Activated CD4-positive, alpha-beta T cell treated with anti-CD3 and anti-CD28 coated beads for 48 hours (primary cell): Measurements from ENCODE around the gene UGGT1.
"Not testable (repeated sequence)": the region's sequence is repeated elsewhere in the genome, so short reads cannot be mapped to it uniquely, and the experiment has no call there.

ENCODE experiments used
- DNase-seq: peaks from one replicate; pipeline ENCODE4 v3.0.0-alpha.2; 2020

Gene UGGT1

DNA sequence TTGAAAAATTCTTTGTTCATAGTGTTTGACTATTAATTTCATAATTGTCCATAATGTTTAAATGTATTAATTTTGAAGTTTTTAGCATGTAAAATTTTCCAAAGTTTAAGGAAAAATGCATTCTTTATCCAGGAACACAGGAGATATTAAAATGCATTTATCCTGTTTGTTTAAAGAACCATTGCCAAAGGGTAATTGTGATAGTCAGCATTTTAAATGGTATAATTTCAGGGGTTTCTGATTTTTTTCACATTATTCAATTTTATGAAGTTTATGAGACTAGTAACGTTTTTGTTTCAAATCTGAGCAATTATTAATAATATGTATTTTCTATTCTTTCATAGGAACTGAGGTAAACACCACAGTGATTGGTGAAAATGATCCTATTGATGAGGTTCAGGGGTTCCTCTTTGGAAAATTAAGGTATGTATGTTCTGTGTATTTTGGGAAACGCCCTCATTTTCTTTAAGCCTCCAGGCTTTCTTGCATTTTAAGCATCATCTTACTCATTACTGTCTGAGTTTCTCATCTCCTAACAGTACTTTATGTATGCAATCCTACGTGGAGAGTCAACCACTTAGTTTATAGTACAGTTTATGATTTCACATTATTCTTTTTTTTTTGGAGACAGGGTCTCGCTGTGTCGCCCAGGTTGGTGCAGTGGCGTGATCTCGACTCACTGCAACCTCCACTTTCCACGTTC, 25.1 kb downstream of the UGGT1 start:
- no peak for DNase-seq

DNA sequence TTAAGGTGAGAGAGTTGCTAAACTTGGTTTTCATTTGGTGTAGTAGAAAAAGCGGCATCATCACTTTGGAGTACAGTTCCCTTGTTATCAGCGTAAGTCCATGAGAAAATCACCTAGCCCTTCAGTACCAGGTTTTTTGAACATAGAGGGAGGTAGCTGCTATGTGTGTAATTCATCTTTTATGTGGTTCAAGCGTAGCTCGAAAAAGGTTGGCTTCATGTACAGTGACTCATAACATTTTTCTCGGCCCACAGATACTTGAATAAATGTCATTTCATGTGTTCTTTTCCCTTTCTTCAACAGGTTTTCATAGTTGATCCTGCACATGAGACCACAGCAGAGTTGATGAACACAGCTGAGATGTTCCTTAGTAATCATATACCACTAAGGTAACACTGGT, 43.6 kb downstream of the UGGT1 start:
- DNase-seq, result no peak

DNA sequence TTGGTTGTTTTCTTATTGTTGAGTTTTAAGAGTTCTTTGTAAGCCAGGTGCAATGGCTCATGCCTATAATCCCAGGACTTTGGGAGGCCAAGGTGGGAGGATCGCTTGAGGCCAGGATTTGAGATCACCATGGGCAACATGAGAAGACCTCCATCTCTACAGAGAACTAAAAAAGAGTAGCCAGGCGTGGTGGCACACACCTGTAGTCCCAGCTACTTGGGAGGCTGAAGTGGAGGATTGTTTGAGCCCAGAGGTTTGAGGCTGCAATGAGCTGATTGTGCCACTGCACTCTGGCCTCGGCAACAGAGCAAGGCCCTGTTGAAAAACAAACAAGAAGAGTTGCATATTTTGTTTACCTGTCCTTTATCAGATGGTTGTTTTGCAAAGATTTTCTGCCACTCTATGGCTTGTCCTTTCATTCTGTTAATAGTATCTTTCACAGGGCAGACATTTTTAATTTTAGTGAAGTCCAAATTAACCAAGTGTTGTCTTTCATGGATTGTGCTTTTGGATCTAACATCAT, 46.2 kb downstream of the UGGT1 start:
- DNase-seq, result no peak

DNA sequence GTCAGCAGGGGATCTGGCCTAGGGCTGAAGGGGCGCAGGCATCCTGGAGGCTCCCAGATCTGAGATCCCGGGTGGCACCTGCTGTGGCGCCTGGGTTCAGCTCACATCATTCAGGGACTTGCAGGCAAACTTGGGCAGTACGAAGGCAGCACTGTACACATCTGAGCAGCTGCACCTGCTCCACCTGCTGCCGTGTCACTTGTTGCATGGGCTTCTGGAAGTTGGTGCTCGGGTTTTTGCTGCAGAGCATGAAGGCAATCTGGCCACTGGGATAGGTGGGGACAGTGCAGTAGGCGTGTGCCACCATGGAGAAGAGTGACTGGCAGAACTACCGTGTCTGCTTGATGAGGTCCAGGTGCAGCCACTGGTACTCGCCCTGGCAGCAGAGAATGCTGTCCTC, 48.6 kb downstream of the UGGT1 start:
- DNase-seq, result no peak

DNA sequence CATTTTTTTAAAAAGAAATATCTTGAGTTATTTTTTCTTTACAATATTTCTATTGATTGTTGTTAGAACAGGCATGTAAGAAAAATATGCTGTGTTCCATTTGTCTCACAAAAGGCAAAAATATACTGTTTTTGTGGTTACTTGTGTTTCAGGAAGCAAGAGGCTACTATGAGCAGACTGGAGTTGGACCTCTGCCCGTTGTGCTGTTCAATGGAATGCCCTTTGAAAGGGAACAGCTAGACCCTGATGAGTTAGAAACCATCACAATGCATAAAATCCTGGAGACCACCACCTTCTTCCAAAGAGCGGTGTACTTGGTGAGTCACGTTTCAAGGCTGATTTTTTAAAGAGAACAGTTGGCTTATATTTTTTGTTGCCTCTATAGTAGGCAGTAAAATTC, 54.7 kb downstream of the UGGT1 start:
- no peak for DNase-seq

DNA sequence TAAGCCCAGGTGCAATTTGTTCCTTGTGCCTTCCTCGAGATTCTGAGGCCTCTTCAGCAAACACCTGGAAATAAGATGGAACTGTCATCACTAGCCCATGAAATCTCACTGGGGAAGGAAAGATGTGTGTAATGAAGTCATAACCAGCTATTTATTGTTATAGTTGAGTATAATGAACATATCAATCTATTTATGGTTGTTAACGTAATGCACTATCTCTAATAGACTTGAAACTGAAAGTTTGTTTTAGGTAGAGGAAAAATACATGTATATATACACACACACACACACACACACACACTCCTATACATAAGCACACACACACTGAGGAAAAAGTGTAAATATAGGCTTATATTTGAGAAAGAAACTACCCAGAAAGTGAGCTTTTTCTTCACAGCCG, 62.8 kb downstream of the UGGT1 start:
- DNase-seq, result no peak

DNA sequence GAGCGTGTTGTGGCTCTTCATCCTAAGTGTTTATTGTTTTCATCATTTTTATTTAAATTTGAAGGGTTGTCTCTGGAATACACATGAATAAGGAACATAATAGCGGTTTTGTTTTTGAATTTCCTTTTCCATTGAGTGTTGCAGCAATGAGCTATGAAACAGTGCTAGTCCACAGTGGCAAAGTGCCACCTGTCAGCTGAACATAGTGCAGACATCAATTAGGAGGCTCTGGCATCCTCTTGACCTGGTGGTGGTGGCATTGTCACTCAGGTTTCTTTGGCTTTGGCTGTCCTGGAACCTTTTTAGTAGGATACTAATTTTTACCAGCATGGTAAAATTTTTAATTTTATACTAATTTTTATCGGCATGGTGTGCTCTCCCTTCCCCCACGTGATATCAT, 63.2 kb downstream of the UGGT1 start:
- DNase-seq, result no peak

DNA sequence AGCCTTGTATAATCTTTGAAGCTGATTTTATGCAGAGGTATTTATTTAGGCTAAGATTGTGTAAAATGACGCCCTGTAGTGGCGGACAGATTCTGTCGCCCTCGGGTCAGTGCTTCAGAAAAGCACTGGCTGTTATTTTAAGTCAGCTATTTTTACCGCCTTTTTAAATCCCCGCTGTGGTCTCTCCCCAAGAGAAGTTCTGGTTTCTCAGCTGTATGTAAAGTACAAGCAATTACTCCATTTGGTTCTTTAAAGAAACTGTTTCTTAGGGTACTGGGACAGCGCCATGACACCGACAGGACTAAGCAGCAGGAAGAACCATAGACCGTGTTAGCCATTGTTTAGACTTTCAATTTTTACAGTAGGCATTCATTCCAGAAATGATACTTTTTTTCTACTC, 65.0 kb downstream of the UGGT1 start:
- no peak for DNase-seq

DNA sequence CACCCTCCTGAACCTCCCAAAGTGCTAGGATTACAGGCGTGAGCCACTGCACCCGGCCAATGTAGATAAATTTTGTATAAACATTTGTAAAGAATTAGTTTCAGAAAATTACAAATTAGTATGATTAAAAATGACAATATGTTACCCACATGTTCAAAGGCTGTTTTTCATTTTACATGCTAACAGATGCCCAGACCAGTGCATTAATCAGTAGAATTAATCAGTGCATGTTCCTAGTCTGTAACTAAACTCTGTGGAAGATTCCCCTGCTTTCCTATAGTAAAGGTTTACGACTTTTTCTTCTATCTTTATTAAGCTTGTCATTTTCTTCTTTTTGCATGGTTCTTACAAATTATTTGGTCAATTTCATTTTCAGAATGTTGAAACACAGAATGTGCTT, 65.8 kb downstream of the UGGT1 start:
- DNase-seq, result no peak

DNA sequence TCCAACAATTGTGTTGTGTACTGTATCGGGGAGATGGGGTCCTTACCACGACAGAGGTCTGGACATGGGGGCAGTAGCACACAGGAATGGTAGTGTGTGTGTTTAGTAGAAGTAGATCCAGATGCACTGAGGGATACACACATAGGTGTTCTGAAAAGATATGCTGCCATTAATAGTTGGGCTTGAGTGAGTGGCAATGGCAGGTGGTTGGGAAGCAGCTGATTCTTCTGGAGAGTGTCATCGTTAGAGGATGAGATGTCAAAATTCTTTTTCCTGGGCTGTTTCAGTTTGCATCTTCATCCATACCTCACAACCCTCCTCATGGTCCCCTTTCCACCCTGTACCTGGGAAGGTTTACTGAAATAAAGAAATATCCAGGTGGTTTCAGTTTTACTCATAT, 66.6 kb downstream of the UGGT1 start:
- DNase-seq, result no peak

DNA sequence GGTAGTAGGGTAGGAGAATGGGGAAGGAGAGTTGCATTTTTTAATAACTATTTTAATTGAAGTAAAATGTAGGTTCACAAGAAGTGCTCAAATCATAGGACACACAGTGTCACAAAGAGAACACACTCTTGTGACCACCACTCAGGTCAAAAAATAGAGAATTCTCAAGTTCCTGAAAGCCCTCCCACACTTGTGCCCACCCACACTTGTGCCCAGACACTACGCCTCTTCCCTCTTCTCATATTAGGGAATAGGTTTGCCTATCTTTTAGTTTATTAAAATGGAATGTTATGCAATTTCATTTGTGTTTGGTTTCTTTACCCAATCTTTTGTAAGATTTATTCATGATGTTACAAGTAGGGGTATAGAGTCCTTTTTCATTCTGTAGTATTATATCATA, 67.2 kb downstream of the UGGT1 start:
- no peak for DNase-seq

DNA sequence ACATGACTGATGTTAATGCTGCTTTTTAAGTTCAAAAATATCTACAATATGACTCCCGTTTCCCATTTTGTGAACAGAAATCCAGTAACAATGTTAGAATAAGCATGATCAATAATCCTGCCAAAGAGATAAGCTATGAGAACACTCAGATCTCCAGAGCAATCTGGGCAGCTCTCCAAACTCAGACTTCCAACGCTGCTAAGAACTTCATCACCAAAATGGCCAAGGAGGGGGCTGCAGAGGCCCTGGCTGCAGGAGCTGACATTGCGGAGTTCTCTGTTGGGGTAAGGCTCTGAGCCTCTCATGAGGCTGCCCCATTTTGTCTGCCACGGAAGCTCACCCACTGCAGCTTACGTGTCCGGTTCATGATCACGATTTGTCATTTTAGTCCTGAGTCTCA, 68.4 kb downstream of the UGGT1 start:
- DNase-seq, result no peak

DNA sequence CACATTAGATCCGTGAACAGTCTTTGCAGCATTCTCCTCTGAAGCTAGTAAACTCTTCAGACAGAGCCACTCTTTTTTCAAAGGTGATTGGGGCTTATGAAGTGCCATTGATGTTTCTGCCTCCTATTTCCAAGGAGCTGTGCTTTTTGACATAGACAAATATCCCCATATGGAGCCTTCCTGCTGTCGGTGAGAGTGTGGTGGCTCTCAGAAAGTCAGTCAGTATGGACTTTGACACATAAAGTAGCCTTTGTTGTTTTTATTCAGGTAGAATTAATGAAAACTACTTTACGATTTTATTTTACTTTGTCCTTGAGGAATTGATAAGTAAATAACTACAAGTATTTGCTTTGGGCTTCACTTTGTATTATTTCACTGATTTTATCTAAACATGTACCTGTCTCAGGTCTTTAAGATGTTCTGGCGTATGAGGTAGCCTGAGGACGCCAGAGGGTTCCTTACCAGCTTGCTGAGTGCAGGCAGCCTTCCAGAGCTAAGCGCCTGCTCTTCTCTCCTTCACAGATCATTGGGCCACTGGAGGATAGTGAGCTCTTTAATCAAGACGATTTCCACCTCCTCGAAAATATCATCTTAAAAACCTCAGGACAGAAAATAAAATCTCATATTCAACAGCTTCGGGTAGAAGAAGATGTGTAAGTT, 69.7 kb downstream of the UGGT1 start:
- DNase-seq, result no peak

DNA sequence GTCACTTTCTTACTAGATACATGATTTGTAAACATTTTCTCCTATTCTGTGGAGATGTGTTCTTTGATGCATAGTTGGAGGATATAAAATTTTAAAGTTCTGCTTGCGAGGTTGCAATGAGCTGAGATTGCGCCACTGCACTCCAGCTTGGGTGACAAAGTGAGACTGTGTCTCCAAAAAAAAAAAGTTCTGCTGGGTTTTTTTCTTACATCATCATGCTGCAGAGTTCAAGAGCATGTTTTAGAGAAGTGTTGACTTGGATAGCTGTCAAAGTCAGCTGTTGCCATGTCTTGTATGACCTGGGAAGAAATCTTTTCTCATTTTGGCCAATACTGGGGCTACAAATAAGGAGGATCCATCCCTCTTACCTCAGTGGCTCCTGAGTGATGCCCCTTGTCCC, 71.3 kb downstream of the UGGT1 start:
- DNase-seq, result no peak

DNA sequence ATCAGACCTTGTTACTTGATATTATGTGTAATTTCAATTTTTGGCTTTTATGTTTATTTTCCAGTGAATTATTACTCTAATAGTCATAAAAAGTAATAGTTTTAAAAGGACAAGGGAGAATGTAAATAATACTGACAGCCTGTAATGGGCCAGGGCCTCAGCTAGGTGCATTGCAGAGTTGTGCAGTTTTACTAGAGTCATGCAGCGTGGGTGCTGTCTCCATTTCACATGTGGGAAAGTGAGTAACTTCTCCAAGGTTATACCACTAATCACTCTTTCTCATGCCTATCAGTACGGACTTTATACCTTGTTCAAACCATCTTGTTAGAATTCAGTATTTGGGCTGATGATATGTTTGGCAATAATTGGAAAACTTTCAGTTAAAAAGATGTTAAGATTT, 73.3 kb downstream of the UGGT1 start:
- no peak for DNase-seq

DNA sequence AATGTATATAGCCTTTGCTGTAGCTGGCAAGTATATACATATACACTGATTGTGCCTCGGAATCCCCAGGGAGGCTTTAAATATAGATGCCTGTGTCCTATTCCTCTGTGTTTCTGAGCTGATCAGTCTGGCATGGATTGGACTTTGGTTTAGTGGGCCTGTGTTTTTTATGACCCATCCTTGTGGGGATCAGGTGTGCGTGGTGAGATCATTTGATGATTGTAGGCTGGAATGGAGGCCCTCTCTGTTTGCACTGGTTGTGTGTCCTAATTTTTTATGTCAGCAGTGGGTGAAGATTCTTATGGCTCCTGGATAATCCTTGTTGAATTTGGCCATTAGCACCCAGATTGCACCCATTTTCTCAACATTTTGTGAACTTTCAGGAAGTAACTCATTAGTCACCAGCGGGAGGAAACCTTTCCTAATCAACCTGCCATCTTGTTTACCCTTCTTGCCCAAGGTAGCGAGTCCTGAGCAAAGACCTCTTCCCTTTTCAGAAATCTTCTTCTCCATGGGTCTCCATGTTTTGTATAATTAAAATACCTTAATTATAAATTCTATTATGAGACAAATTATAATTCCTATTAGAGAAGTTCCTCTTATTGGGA, 75.8 kb downstream of the UGGT1 start:
- DNase-seq, result no peak

DNA sequence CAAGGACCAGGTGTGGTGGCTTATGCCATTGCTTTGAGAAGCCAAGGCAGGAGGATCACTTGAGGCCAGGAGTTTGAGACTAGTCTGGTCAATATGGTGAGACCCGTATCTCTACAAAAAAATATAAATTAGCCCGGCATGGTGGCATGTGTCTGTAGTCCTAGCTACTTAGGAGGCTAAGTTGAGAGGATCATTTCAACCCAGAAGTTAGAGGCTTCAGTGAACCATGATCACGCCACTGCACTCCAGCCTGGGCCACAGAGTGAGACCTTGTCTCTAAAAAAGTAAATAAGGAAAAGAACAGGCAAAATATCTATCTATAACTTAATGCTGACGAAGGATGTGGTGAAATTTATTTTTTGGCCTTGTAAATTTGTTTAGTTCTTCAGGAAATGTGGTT, 78.1 kb downstream of the UGGT1 start:
- DNase-seq, result no peak

DNA sequence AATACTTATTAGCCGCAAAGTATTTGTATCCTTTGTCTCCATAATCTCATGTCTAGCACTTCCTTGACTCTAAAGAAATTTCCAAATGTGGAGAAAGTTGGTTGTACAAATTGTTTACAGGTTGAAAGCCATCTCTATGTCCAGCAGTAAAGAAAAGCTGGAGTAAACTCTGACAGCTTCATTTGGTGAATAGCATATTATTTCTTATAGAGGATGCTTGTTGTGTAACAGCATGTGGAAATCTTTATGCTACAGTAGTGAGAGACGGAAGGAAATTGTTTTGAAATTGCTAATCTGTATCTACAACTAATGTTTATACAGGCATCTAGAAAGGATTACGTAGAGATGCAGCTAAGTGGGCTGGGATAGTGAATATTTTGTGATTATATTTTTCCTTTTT, 78.5 kb downstream of the UGGT1 start:
- DNase-seq, result no peak

DNA sequence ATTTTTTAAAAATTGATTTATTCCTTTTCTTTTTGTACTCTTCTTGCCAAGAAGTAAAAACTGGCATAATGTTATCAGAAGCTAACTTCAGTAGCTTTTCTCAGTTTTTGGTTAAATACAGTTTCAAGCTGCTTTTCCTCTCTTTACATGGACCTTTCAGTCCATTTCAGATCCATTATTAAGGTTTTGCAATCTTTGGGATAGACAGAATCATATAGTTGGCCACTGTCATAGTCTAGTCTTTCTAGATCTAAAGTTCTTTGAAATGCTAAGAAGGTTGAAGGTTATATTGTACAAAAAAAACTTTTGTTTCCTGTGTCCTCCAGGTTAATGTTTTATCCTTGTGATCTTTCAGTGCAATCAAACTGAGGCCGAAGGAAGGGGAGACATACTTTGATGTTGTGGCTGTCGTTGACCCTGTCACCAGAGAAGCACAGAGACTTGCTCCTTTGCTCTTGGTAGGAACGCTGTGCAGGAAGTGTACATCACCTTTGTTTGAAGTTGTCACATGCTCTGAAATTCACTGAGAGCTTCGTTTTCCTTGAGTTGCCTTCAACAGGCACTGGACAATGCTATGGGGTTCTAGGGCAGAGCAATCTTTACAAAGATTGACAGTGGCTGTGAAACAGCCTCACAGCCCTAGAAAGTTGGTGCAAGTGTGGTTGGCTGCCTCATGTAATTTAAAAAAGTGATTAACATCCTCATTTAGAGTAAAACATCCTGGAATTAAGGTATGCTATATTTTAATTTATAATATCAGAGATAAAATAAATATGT, 79.1 kb downstream of the UGGT1 start:
- DNase-seq, result no peak

DNA sequence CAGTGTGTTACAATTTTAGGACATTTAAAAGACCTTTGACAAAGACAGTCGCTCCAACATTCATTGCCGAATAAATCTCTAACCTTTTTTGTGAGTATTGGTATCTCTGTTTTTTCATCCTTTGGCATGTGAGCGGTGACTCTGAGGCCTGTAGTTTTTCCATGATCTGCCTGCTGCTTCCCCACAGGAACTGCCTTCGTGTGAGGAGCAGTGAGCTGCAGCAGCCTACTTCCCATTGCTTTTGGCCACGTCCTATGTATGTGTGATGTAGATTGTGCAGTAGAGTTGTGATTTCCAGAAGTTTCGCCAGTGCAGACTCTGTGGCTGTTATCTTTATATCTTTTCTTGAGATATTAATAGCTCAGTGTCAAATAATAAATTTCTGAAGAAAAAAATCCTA, 79.8 kb downstream of the UGGT1 start:
- DNase-seq, result no peak

DNA sequence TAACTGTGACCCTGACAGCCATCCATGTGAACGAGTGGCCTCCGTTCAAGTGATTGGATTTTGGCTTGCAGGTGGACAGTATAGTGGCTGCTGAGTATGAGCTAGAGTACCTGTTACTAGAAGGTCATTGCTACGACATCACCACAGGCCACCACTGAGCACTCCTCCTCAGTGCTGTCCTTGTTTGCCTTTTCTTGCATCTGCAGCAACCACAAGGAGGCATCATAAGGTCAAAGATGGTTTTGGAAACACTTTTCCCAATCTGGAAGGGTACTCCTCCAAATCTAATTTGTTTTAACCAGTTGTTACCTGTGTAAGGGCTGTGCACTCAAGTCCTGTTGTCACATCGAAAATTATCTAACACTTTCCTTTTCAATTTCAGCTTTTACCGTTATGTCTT, 81.2 kb downstream of the UGGT1 start:
- no peak for DNase-seq

DNA sequence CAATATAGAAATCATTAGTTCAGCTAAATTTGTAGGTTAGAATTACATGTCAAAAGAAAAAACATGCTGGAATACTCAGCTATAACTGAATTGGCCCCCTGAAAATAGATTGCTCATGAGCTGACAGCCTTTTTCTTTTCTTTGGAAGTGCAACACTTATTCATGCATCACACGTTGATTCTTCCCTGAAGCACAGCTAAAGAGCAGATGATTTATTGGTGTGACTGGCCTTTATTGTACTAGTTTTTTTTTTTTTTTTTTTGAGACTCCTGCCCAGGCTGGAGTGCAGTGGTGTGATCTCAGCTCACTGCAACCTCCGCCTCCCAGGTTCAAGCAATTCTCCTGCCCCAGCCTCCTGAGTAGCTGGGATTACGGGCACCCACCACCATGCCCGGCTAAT, 83.1 kb downstream of the UGGT1 start:
- DNase-seq, result not testable (repeated sequence)

DNA sequence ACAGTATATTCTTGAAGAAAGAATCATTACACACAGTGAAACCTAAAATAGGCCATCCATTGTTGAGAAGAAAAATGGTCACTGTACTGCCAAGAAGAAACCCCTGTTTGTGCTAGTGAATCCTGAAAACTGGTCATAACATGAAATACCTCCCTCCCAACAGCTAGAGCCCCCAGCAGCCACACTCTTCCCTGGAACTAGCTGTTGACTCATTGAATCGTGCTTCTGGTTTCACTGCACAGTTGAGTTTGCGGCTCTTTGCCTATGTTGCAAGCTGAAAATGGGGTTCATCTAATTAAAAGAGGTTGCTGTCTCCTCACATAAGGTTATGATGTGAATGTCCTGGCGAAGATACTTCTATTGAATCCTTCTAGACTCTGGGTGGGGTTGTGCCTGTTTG, 86.3 kb downstream of the UGGT1 start:
- DNase-seq, result no peak
